ENCODE measurements around the gene CNTLN.

Gene CNTLN, protein sequence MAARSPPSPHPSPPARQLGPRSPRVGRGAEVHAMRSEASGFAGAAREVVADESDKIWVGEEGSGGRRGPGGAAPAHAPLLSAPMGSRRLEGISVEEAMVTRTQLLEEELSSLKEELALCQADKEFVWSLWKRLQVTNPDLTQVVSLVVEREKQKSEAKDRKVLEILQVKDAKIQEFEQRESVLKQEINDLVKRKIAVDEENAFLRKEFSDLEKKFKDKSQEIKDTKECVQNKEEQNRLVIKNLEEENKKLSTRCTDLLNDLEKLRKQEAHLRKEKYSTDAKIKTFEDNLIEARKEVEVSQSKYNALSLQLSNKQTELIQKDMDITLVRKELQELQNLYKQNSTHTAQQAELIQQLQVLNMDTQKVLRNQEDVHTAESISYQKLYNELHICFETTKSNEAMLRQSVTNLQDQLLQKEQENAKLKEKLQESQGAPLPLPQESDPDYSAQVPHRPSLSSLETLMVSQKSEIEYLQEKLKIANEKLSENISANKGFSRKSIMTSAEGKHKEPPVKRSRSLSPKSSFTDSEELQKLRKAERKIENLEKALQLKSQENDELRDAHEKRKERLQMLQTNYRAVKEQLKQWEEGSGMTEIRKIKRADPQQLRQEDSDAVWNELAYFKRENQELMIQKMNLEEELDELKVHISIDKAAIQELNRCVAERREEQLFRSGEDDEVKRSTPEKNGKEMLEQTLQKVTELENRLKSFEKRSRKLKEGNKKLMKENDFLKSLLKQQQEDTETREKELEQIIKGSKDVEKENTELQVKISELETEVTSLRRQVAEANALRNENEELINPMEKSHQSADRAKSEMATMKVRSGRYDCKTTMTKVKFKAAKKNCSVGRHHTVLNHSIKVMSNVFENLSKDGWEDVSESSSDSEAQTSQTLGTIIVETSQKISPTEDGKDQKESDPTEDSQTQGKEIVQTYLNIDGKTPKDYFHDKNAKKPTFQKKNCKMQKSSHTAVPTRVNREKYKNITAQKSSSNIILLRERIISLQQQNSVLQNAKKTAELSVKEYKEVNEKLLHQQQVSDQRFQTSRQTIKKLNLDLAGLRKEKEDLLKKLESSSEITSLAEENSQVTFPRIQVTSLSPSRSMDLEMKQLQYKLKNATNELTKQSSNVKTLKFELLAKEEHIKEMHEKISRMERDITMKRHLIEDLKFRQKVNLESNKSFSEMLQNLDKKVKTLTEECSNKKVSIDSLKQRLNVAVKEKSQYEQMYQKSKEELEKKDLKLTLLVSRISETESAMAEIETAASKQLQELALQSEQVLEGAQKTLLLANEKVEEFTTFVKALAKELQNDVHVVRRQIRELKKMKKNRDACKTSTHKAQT (N-terminal part only)

DNA sequence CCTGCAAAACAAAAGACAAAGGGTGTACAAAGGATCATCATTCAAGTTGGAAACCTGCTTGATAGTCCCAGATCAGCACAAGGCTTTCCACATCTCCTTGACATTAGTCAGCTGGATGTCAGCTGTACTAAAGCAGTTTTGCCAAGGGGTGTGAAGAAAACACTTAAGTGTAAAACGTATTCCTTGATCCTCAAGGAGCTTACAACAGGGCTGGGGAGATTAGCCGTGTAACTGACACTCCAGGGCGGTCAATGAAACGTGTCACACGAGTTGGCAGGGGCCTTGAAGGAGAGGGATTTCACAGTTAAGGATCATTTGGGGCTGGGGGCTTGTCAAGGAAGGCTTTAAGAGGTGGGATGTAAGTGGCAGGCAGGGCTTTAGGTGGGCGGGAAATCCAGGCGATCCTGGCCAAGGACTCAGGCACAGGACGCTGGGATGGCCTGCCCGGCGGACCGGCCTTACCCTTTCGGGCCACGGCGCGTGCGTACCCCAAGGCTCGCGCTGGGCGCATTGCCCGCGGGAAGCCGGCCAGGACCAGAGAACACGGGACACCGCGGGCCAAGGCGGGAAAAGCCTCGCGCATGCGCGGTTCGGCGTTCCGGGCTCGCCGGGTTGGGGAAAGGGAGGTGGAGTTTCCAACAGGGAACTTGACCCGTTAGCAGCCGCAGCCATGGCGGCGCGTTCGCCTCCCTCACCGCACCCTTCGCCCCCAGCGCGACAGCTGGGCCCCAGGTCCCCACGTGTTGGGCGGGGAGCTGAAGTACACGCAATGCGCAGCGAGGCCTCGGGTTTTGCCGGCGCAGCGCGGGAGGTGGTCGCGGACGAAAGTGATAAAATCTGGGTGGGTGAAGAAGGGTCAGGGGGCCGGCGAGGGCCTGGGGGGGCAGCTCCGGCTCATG is at the start of gene CNTLN:
Gene CNTLN (plus strand): TSS at position 645 of the 899 bp plus-strand sequence. CDS start 26 bp downstream, at position 671.
- DNase-seq (ENCODE audit: low read depth) = peak; percentile 40

DNA sequence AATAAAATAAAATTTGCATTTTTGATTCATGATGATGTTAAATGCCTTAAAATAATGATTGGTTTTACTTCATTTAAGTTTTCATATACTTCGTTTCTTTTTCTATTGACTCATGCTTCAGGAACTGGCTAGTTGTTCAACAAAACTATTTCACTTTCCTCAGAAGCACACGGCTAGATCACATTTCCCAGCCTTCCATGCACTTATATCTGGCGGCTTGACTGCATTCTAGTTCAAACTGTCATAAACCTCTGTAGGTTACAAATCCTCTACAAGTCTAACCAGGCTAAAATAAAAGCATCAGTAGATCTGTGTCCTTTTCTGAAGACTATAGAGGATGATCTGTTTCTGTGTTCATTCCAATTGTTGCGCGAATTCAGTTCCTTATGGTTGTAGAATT is 46.3 kb upstream of the CNTLN start:
- no peak for DNase-seq (ENCODE audit: low read depth)

DNA sequence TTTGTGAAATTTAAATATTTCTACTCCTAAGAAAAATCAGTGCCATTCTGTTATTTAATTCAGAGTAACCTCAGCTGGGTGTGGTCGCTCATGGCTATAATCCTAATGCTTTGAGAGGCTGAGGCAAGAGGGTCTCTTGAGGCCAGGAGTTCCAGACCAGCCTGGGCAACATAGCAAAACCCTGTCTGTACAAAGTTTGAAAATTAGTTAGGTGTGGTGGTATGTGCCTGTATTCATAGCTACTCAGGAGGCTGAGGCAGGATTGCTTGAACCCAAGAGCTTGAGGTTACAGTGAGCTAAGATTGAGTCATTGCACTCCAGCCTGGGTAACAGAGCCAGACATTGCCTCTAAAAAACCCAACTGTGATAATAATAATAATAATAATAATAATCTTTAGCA is 44.8 kb upstream of the CNTLN start:
- DNase-seq (ENCODE audit: low read depth) = no peak

DNA sequence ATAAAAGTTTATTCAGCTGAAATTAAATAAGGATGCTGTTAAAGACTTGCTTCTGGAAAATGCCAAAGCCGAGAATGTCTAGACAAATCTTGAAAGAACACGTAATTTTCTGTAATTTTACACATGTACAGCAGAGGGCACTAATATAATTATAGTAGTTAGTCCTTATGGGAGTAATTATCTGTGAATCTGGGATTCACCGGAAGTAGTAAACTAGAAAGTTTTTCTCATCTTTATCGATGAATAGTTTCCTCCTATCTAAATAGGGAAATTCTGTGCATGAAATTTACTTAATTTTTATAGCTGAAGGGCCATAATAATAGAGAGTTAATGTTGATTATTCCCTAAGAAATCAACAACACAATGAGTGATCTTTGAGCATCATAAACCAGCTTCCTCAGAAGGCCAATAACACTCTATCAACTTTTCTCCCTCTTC is 18.4 kb upstream of the CNTLN start:
- DNase-seq (ENCODE audit: low read depth) = no peak

DNA sequence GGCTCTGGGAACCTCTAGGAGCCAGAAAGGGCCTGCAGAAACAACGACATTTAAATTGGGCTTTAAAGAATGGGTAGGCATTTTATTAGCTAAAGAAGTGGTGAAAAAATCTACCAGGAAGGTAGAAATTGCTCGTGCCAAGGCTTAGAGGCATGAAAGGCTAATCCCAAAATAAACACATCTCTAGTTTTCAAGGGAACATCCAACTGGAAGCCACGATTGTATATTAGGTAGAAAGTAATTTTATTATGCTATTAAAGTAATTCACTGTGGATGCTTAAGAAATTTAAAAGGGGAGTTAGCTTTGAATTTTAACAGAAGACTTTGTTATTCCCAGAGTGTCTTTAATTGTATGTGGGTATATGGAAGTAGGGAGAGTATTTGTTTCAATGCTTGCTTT is 17.5 kb upstream of the CNTLN start:
- DNase-seq (ENCODE audit: low read depth) = no peak

DNA sequence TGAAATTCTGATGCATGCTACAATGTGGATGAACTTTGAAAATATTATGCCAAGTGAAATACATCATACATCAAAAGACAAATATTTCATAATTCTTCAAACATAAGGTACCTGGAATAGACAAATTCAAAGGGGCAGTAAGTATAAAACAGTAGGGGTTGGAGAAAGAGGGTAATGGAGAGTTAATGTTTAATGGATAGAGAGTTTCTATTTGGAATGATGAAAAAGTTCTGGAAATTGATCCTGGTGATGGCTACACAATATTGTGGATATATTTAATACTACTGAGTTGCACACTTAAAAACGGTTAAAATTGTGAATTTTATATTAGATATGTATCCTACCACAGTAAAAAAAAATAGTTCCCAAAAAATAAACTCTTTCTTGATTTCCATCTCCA is 14.6 kb upstream of the CNTLN start:
- DNase-seq (ENCODE audit: low read depth) = no peak

DNA sequence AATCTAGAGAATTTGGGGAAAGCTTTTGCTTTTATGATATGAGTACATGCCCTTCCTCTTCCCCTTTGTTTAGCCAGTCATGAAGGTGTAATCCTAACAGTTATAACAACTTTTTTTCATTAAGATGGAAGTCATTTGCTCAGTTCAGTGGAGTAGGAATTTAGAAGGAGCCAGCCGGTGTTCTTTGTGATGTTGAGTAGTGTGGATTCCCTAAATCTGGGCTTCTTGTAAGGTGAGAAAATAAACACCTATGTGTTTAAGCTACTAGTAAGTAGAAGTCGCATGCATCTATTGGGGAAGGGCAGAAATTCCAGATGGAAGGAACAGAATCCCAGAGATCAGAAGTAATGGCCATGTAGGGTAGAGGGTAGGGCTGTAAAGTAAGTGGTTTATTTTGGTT is 13.6 kb upstream of the CNTLN start:
- DNase-seq (ENCODE audit: low read depth) = no peak

DNA sequence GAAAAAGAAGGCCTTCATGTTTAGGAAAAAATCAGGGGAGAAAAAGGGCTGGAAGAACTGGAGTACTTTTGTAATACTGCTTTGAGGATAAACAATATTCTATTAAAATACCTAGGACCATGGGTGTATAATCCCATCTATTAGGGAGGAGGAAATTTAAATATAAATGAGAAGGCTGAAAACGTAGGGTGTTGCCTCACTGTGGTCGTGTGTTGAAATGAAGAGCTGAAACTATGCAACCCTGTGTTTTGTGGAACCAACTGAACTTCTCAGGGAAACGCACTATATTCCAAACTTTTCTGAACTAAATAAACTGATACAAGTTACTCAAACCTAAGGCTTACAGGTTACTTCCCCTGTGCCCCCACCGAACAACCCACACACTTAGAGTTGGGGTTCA is 4.5 kb upstream of the CNTLN start:
- DNase-seq (ENCODE audit: low read depth) = no peak

DNA sequence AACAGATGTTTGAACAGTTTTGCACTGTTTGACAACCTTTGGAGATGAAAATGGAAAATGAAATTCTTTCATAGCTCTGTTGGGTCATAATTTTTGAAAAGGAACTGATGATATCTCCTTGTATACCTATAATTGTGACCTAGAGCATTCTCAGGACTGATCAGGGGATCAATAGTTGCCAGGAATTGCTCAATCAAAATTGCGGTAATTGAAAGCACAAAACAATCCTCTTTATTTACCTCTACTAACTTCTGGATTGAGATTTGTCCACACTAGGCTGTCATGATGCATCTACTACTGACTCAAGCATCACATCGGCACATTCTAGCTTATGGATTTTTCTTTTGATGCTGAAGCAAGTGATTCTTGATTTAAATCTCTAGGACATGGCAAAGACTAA is 4.1 kb upstream of the CNTLN start:
- no peak for DNase-seq (ENCODE audit: low read depth)

DNA sequence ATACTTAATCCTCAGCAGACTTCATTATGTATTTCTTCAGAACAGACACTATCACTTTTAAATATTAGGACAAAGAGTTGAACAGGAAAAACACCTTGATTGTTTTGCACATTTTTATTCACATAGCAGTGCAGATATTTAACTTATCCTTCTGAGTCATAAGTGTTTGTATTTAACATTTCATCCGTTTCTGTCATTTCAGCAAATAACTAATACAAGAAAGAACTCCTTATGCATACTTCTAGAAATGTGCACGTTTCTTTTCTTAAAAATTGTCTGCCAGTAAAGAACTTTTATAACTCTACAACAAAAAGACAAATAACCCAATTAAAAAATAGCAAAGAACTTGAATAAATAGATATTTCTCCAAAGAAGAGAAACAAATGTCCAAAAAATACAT is 3.3 kb upstream of the CNTLN start:
- DNase-seq (ENCODE audit: low read depth) = no peak

DNA sequence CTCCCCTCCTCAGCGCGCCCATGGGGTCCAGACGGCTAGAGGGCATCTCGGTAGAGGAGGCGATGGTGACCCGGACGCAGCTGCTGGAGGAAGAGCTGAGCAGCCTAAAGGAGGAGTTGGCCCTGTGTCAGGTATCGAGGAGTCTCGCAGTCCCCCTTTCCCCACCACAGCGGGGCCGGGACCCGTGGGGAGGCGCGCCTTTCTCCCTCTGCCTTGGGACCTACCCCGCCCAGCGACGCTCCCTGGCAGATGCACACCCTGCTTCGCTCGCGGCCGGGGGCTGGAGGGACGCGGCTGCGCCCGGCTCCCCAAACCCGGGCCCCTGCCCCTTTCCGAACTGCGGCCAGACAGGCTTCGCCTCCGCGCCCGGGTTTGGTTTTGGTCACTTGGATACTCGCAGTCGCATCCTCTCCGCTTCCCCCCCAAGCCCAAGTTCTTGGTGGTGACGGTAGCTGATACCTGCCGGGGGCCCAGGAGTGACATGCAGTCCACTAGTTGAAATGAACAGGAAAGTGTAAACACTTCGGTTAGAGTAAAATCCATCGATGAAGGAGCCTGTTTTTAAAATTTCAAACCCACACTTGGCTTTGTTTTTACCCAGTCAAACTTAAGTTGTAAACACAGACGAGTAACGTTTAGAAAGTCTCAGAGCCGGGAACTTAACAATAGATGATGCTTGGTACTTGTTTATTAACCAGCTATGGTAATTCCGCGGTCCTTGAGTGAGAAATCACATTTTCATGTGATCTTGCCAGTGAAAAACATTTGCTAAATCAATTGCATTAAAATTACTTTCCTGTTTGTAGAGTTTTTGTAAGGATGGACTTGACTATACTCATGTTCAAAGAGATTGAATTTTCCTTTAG is 688 bp downstream of the CNTLN start:
- DNase-seq (ENCODE audit: low read depth) = no peak

DNA sequence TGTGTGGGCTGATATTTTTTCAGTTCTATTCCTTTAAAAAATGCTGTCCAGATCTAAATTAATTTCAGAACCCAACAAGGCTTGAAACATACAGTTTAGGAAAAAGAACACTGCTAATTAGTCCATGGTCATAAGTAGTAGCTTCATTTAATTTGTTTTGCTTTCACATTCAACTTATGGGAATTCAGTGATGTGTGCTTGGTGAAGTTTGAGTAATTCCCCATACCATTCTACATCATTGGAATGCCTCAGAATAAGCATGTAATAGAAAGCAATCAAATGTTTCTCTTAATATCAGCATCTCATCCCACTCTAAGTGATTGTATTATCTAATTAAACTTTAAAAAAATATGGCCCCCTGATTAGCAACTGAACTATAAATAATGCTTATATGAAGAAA is 2.7 kb downstream of the CNTLN start:
- DNase-seq (ENCODE audit: low read depth) = no peak

DNA sequence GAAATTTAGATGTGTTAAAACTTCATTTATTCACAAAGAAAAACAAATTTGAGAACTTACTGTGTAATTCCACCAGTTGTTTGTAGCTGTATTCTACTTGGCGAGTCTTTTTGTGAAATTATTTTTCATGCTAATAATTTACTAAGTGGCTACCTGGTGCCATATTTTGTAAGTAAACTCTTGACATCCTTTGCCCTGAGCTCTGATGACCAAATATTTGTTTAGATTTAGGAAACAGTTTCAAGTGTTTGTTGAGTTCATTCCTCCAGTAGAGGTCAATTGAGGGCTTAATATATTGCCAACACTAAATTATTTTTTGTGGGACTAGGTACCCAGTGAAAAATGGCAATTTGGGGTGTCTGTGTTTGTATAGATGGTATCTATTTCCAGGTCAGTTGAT is 3.7 kb downstream of the CNTLN start:
- DNase-seq (ENCODE audit: low read depth) = no peak

DNA sequence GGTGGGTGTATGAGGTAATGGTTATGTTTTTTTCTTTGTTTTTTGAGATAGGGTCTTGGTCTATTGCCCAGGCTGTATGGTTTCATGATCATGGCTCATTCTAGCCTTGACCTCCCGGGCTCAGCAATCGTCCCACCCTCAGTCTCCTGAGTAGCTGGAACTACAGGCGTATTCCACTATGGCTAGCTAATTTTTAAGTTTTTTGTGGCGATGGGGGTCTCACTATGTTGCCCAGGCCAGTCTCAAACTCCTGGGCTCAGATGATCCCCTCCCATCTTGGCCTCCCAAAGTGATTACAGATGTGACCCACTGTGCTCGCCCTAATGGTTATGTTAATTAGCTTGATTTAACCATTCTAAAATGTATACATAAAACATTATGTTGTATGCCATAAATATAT is 5.6 kb downstream of the CNTLN start:
- no peak for DNase-seq (ENCODE audit: low read depth)

DNA sequence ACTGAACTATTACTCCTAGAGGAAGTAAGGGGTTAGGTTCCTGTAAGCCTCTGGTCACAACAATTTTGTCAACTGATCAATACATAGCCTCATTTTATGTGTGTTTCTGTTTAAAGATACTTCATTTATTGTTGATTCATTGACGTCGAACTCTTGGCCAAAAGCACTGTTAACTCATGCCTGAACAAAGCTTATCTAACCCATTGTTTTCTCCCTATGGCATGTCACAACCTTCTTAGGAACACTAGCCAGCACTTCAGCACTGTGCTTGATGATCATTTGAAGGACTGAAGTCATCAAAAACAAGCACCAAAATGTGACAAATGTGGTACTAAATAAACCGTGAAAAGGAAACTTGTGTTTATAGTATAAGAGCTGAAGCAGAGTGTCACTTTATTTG is 13.5 kb downstream of the CNTLN start:
- no peak for DNase-seq (ENCODE audit: low read depth)

DNA sequence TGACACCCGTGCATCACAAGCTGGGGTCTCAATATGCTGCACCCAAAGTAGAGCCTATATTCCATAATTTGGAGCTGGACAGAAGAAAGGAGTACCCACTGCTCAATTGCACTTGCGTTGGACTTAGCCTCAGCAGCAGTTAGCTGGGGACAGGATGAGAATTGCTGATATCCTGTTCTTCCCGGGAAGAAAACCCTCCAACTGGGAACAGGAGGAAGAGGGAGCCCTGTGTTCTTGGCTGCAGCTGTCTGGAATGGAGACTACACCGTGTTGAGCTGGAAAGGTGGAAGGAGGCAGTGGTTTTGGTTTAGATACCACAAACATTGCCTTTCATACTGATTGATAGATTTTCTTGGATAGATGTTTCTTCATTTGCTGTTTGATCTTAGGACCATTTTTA is 24.6 kb downstream of the CNTLN start:
- DNase-seq (ENCODE audit: low read depth) = no peak

DNA sequence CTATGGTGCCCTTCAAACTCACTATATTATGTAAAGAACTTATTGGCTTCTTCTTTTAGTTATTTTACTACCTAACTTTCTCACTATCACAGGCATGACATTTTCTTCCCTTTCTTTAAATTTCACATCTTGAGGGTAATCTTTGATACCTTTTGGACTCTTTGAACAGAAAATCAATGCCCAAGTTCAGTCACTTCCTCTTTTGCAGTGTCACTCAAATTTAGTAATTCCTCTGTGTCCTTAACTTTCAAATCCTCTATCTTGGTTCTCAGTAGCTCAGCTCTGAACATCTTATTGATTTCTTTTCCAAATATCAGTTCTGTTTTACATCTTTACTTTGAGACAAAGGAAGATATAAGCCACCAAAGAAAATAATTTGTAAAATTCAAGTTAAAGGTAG is 25.5 kb downstream of the CNTLN start:
- DNase-seq (ENCODE audit: low read depth) = no peak

DNA sequence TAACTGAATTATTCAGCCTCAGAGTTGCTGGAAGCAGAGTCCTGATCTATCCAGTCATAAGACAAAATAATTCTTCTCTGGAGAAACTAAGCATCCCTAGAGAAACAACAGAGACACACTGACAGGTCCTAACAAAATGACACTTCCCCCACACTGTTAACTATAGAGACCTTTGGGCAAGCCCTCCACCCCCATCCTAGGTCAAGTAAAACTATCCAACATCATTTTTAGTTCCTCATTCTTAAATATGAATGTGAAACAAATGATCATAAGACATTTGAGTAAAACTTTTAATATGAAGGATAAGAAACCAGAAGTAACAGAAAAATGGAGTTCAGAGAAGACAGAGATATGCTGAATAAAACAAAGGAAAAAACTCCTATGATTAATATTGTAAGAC is 30.9 kb downstream of the CNTLN start:
- no peak for DNase-seq (ENCODE audit: low read depth)

DNA sequence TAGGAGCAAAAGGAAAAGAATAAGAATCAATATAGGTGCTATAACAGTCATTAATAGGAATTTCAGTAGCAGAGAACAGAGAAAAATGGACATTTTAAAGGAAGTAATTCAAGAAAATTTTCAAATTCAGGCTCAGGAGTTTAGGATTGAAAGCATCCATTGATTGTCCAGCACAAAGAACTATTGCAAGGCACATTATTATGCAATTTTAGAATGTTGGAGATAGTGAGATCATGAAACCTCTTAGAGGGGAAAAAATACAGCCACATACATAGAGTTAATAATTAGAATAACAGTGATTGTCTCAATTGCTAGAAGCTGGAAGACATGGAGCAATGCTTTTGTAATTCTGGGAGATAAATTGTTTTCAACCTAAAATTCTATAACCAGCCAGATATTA is 31.5 kb downstream of the CNTLN start:
- DNase-seq (ENCODE audit: low read depth) = no peak
